Liver (tissue), 3 donors: ENCODE data around the gene SUGCT.

Experiments used
- EGR1 ChIP-seq, 2 donors: IDR thresholded peaks; 2 replicates each; pipeline ENCODE4 v1.6.1; 2016 to 2018; ENCODE audit warnings: antibody characterized with exemption in 2 of 2, low read depth in 2 of 2
- FOXA1 ChIP-seq: IDR thresholded peaks from 2 replicates; pipeline ENCODE4 v1.6.1; 2016; ENCODE audit warnings: antibody characterized with exemption
- GABPA ChIP-seq, 2 donors: IDR thresholded peaks in 1 of 2; conservative IDR thresholded peaks in 1 of 2; 2 replicates each; pipeline ENCODE4 v1.6.1; 2016; ENCODE audit warnings: antibody characterized with exemption in 2 of 2, mild to moderate bottlenecking in 1 of 2, moderate library complexity in 1 of 2
- JUND ChIP-seq, 2 donors: IDR thresholded peaks; 2 replicates each; pipeline ENCODE4 v1.6.1; 2016; ENCODE audit warnings: antibody characterized with exemption in 2 of 2
- RAD21 ChIP-seq, 2 donors: IDR thresholded peaks; 2 replicates each; pipeline ENCODE4 v1.6.1; 2016; ENCODE audit warnings: antibody characterized with exemption in 2 of 2, mild to moderate bottlenecking in 2 of 2
- RXRA ChIP-seq, 2 donors: IDR thresholded peaks; 2 replicates each; pipeline ENCODE4 v1.6.1; 2017 to 2018; ENCODE audit warnings: antibody characterized with exemption in 2 of 2, mild to moderate bottlenecking in 1 of 2
- SP1 ChIP-seq: IDR thresholded peaks from 2 replicates; pipeline ENCODE4 v1.6.1; 2018; ENCODE audit warnings: antibody characterized with exemption, mild to moderate bottlenecking
- TAF1 ChIP-seq: conservative IDR thresholded peaks from 2 replicates; pipeline ENCODE4 v1.6.1; 2016; ENCODE audit warnings: antibody characterized with exemption, mild to moderate bottlenecking
- YY1 ChIP-seq: IDR thresholded peaks from 2 replicates; pipeline ENCODE4 v1.6.1; 2016; ENCODE audit warnings: antibody characterized with exemption, mild to moderate bottlenecking
- TF ChIP-seq, protein P1 (sequence below): fragments of 150-350 bp; IDR thresholded peaks from 2 replicates; pipeline ENCODE4 v1.5.1; 2017; ENCODE audit warnings: improper control_type of control experiment, low read depth, low read length; ENCODE audit not compliant: missing input control
- TF ChIP-seq, protein P2 (sequence below): IDR thresholded peaks from 2 replicates; pipeline ENCODE4 v1.6.1; 2016; ENCODE audit warnings: antibody characterized with exemption
- TF ChIP-seq, protein P3 (sequence below): IDR thresholded peaks from 2 replicates; pipeline ENCODE4 v1.6.1; 2016; ENCODE audit warnings: antibody characterized with exemption
- TF ChIP-seq, protein P4 (sequence below): IDR thresholded peaks from 2 replicates; pipeline ENCODE4 v1.6.1; 2016; ENCODE audit warnings: antibody characterized with exemption
- TF ChIP-seq, protein P5 (sequence below): IDR thresholded peaks from 2 replicates; pipeline ENCODE4 v1.6.1; 2016; ENCODE audit warnings: antibody characterized with exemption, mild to moderate bottlenecking
- donor health status: healthy.
- donor health status: healthy.

DNA sequence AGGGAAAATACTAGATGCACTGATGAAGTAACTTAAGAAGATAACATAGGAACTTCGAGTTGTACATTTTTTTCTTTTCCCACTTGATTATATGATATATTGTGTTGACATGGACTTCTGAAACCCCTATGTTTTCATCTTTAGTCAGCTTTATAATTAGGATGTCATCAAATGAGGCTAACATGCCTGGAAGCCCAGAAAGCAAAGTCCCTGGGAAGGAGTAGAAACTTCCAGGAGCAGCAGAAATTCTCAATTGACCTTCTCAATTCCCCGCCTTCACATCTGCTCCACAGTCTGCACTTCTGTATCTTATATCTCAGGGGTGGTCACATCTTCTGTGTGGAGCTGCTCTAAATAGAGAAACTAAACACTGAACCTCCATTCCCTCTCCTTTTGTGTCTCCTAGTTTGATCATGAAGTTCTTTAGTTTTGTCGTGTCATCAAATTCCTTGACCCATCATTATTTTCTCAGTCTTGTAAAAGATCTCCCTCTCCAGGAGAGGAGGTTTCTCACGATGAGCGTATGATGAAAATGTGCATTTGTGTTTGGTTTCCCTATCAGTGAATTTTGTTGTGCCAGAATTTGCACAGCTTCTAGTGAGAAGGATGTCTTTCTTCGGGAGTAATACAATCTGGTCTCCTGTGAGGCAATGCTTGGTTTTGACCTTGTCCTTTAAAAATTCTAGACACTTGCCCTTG lies 303.3 kb downstream of the SUGCT start:
- no peak for TF ChIP-seq TAF1
- TF ChIP-seq, protein P1, sequence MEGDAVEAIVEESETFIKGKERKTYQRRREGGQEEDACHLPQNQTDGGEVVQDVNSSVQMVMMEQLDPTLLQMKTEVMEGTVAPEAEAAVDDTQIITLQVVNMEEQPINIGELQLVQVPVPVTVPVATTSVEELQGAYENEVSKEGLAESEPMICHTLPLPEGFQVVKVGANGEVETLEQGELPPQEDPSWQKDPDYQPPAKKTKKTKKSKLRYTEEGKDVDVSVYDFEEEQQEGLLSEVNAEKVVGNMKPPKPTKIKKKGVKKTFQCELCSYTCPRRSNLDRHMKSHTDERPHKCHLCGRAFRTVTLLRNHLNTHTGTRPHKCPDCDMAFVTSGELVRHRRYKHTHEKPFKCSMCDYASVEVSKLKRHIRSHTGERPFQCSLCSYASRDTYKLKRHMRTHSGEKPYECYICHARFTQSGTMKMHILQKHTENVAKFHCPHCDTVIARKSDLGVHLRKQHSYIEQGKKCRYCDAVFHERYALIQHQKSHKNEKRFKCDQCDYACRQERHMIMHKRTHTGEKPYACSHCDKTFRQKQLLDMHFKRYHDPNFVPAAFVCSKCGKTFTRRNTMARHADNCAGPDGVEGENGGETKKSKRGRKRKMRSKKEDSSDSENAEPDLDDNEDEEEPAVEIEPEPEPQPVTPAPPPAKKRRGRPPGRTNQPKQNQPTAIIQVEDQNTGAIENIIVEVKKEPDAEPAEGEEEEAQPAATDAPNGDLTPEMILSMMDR = no peak
- TF ChIP-seq, protein P2, sequence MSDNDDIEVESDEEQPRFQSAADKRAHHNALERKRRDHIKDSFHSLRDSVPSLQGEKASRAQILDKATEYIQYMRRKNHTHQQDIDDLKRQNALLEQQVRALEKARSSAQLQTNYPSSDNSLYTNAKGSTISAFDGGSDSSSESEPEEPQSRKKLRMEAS = no peak
- no peak for TF ChIP-seq YY1
- TF ChIP-seq, protein P3, sequence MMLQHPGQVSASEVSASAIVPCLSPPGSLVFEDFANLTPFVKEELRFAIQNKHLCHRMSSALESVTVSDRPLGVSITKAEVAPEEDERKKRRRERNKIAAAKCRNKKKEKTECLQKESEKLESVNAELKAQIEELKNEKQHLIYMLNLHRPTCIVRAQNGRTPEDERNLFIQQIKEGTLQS = no peak
- TF ChIP-seq, protein P4, sequence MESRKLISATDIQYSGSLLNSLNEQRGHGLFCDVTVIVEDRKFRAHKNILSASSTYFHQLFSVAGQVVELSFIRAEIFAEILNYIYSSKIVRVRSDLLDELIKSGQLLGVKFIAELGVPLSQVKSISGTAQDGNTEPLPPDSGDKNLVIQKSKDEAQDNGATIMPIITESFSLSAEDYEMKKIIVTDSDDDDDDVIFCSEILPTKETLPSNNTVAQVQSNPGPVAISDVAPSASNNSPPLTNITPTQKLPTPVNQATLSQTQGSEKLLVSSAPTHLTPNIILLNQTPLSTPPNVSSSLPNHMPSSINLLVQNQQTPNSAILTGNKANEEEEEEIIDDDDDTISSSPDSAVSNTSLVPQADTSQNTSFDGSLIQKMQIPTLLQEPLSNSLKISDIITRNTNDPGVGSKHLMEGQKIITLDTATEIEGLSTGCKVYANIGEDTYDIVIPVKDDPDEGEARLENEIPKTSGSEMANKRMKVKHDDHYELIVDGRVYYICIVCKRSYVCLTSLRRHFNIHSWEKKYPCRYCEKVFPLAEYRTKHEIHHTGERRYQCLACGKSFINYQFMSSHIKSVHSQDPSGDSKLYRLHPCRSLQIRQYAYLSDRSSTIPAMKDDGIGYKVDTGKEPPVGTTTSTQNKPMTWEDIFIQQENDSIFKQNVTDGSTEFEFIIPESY = no peak
- TF ChIP-seq, protein P5, sequence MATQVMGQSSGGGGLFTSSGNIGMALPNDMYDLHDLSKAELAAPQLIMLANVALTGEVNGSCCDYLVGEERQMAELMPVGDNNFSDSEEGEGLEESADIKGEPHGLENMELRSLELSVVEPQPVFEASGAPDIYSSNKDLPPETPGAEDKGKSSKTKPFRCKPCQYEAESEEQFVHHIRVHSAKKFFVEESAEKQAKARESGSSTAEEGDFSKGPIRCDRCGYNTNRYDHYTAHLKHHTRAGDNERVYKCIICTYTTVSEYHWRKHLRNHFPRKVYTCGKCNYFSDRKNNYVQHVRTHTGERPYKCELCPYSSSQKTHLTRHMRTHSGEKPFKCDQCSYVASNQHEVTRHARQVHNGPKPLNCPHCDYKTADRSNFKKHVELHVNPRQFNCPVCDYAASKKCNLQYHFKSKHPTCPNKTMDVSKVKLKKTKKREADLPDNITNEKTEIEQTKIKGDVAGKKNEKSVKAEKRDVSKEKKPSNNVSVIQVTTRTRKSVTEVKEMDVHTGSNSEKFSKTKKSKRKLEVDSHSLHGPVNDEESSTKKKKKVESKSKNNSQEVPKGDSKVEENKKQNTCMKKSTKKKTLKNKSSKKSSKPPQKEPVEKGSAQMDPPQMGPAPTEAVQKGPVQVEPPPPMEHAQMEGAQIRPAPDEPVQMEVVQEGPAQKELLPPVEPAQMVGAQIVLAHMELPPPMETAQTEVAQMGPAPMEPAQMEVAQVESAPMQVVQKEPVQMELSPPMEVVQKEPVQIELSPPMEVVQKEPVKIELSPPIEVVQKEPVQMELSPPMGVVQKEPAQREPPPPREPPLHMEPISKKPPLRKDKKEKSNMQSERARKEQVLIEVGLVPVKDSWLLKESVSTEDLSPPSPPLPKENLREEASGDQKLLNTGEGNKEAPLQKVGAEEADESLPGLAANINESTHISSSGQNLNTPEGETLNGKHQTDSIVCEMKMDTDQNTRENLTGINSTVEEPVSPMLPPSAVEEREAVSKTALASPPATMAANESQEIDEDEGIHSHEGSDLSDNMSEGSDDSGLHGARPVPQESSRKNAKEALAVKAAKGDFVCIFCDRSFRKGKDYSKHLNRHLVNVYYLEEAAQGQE = no peak
- no peak for TF ChIP-seq FOXA1
- TF ChIP-seq GABPA (IDR thresholded peaks at IDR 0.05 in 1 of 2, conservative IDR thresholded peaks at IDR 0.05 in 1 of 2) = no peak
- TF ChIP-seq SP1 = no peak
- TF ChIP-seq RXRA (IDR thresholded peaks at IDR 0.05) = no peak
- no peak for TF ChIP-seq EGR1 (IDR thresholded peaks at IDR 0.05; ENCODE audit: low read depth in 2 of 2)
- no peak for TF ChIP-seq JUND (IDR thresholded peaks at IDR 0.05)
- no peak for TF ChIP-seq RAD21 (IDR thresholded peaks at IDR 0.05)
